WTC11 (cell line): ENCODE results near the gene SCUBE1. TPM values are rescaled to one million over a fixed set of nuclear protein-coding genes. Genes with fewer than 3 reads are reported as not detected.
A peak's percentile ranks its signal among the peaks of the same experiment; 100 is the strongest.

Experiments
- ATAC-seq: fragments of 200-7000 bp; cut with Tn5 transposase; 2 replicates; pipeline ENCODE4 v1.10.0; 2021; ENCODE audit warnings: mild to moderate bottlenecking, moderate library complexity
- CTCF ChIA-PET: fragments of 300-600 bp; sonication (Branson Sonifier 250); formaldehyde crosslinking; loops from one replicate; lab custom pipeline; 2021; ENCODE audit warnings: antibody characterized with exemption; lab: Charles Lee
- POLR2A ChIA-PET: fragments of 350-600 bp; sonication (Branson Sonifier 250); formaldehyde crosslinking; loops from one replicate; lab custom pipeline; 2021; ENCODE audit warnings: antibody characterized with exemption; lab: Charles Lee
- DNase-seq: peaks from one replicate; pipeline ENCODE4 v3.0.0; 2021; ENCODE audit warnings: low spot score
- H3K27ac Mint-ChIP-seq: 2 replicates; pipeline ENCODE4 v1.8.0; 2021; ENCODE audit warnings: mixed read lengths
- H3K27me3 Mint-ChIP-seq: 2 replicates; pipeline ENCODE4 v1.8.0; 2021; ENCODE audit warnings: low read depth, mild to moderate bottlenecking, moderate library complexity, mixed read lengths
- H3K36me3 Mint-ChIP-seq: 2 replicates; pipeline ENCODE4 v1.8.0; 2021; ENCODE audit warnings: mixed read lengths
- H3K4me1 Mint-ChIP-seq: 2 replicates; pipeline ENCODE4 v1.8.0; 2022; ENCODE audit warnings: mixed read lengths
- H3K4me3 Mint-ChIP-seq: 2 replicates; pipeline ENCODE4 v1.8.0; 2021; ENCODE audit warnings: mild to moderate bottlenecking, moderate library complexity, mixed read lengths
- H3K9me3 Mint-ChIP-seq: 2 replicates; pipeline ENCODE4 v1.8.0; 2021; ENCODE audit warnings: mixed read lengths
- AR ChIP-seq: fragments of 250-450 bp; sonication (Bioruptor Pico); IDR thresholded peaks from 2 replicates; pipeline ENCODE4 v1.9.0; 2021; ENCODE audit warnings: mild to moderate bottlenecking
- ATF1 ChIP-seq: sonication (generic); formaldehyde crosslinking; IDR thresholded peaks from 2 replicates; pipeline ENCODE4 v1.8.1; 2023; ENCODE audit warnings: mild to moderate bottlenecking, moderate library complexity, missing genetic modification reagents
- CREB1 ChIP-seq: sonication (generic); formaldehyde crosslinking; IDR thresholded peaks from 2 replicates; pipeline ENCODE4 v1.8.0; 2023; ENCODE audit warnings: mild to moderate bottlenecking, missing genetic modification reagents
- ETV6 ChIP-seq: sonication (generic); formaldehyde crosslinking; IDR thresholded peaks from 2 replicates; pipeline ENCODE4 v1.8.1; 2022; ENCODE audit warnings: mild to moderate bottlenecking, missing genetic modification reagents
- FOXK1 ChIP-seq: sonication (generic); formaldehyde crosslinking; IDR thresholded peaks from 2 replicates; pipeline ENCODE4 v1.8.0; 2022; ENCODE audit warnings: mild to moderate bottlenecking, moderate library complexity, missing genetic modification reagents
- HMGA2 ChIP-seq: fragments of 250-450 bp; sonication (Bioruptor Pico); IDR thresholded peaks from 2 replicates; pipeline ENCODE4 v1.4.0; 2021; ENCODE audit warnings: mild to moderate bottlenecking, moderate library complexity
- HMGXB4 ChIP-seq: sonication (generic); formaldehyde crosslinking; IDR thresholded peaks from 2 replicates; pipeline ENCODE4 v1.8.1; 2023; ENCODE audit warnings: mild to moderate bottlenecking, moderate library complexity, missing genetic modification reagents
- IRF2 ChIP-seq: sonication (generic); formaldehyde crosslinking; IDR thresholded peaks from 2 replicates; pipeline ENCODE4 v1.8.0; 2022; ENCODE audit warnings: low read depth, missing genetic modification reagents, borderline replicate concordance
- NFE2L1 ChIP-seq: sonication (generic); formaldehyde crosslinking; IDR thresholded peaks from 2 replicates; pipeline ENCODE4 v1.8.1; 2023; ENCODE audit warnings: missing genetic modification reagents
- NFYB ChIP-seq: sonication (generic); formaldehyde crosslinking; conservative IDR thresholded peaks from 2 replicates; pipeline ENCODE4 v1.8.0; 2022; ENCODE audit warnings: low read depth, missing genetic modification reagents
- OVOL2 ChIP-seq: fragments of 250-450 bp; sonication (Bioruptor Pico); IDR thresholded peaks from 2 replicates; pipeline ENCODE4 v1.9.0; 2021; ENCODE audit warnings: mild to moderate bottlenecking, borderline replicate concordance
- RORB ChIP-seq: fragments of 250-450 bp; sonication (Bioruptor Pico); IDR thresholded peaks from 2 replicates; pipeline ENCODE4 v1.9.0; 2021; ENCODE audit warnings: mild to moderate bottlenecking
- SOX15 ChIP-seq: fragments of 250-450 bp; sonication (Bioruptor Pico); IDR thresholded peaks from 2 replicates; pipeline ENCODE4 v1.9.0; 2021; ENCODE audit warnings: mild to moderate bottlenecking
- SP1 ChIP-seq: sonication (generic); formaldehyde crosslinking; conservative IDR thresholded peaks from 2 replicates; pipeline ENCODE4 v1.8.1; 2022; ENCODE audit warnings: missing genetic modification reagents
- ZNF121 ChIP-seq: sonication (generic); formaldehyde crosslinking; IDR thresholded peaks from 2 replicates; pipeline ENCODE4 v1.8.0; 2023; ENCODE audit warnings: missing genetic modification reagents
- ZNF263 ChIP-seq: sonication (generic); formaldehyde crosslinking; IDR thresholded peaks from 2 replicates; pipeline ENCODE4 v1.8.1; 2022; ENCODE audit warnings: low read depth, mild to moderate bottlenecking, moderate library complexity, missing genetic modification reagents
- ZNF423 ChIP-seq: fragments of 250-450 bp; sonication (Bioruptor Pico); IDR thresholded peaks from 2 replicates; pipeline ENCODE4 v2.1.2; 2022; ENCODE audit warnings: mild to moderate bottlenecking, moderate library complexity
- total RNA-seq: library from RNA; stranded (reverse); gene quantifications from 3 replicates; pipeline ENCODE4 v1.2.3, GENCODE V29; 2021
- TF ChIP-seq, protein P1 (sequence below): sonication (generic); formaldehyde crosslinking; IDR thresholded peaks from 2 replicates; pipeline ENCODE4 v1.8.1; 2023; ENCODE audit warnings: mild to moderate bottlenecking, missing genetic modification reagents, moderate library complexity

Gene SCUBE1
- total RNA-seq, 1 experiment from 2014 or later, result 6.9 TPM

- no peak overlapping the region; the same call in 1 of the 2 replicates for H3K27ac Mint-ChIP-seq
- no peak for TF ChIP-seq AR (CRISPR knock-in tag)
- no peak for TF ChIP-seq NFE2L1 (CRISPR knock-in tag)
- TF ChIP-seq ZNF121, result 0 out of 2 replicates have a peak, but pooled peaks have one; percentile 11
- TF ChIP-seq SP1, result 0 out of 2 replicates have a peak, but pooled peaks have one; percentile 32
- TF ChIP-seq HMGXB4 (CRISPR knock-in tag), result 0 out of 2 replicates have a peak, but pooled peaks have one; percentile 23
- TF ChIP-seq CREB1 (CRISPR knock-in tag), result 0 out of 2 replicates have a peak, but pooled peaks have one; percentile 34
- TF ChIP-seq ZNF263, result 0 out of 2 replicates have a peak, but pooled peaks have one; percentile 57
- no peak for TF ChIP-seq RORB (CRISPR knock-in tag)
- CTCF ChIA-PET, result interaction anchor here (0.6 to 2.7 kb wide), 8 partner anchors 10 to 312 kb away, joined by 3 to 35 read pairs (median 8); partner anchors contain the start of gene TTLL12
- H3K27me3 Mint-ChIP-seq, result no peaks in the 10 kb centered on the region
- POLR2A ChIA-PET, result no interaction called here
- peaks cover 9% of the 10 kb centered on the region for H3K4me1 Mint-ChIP-seq
- H3K4me3 Mint-ChIP-seq, result no peak overlapping the region
- H3K9me3 Mint-ChIP-seq, result no peaks in the 10 kb centered on the region
- H3K36me3 Mint-ChIP-seq, result no peaks in the 10 kb centered on the region
- ATAC-seq (peak; percentile 94), DNase-seq (peak; percentile 81)
Measured at GRCh38 chr22:43203471-43203981, 139.6 kb downstream of the SCUBE1 start.

DNA sequence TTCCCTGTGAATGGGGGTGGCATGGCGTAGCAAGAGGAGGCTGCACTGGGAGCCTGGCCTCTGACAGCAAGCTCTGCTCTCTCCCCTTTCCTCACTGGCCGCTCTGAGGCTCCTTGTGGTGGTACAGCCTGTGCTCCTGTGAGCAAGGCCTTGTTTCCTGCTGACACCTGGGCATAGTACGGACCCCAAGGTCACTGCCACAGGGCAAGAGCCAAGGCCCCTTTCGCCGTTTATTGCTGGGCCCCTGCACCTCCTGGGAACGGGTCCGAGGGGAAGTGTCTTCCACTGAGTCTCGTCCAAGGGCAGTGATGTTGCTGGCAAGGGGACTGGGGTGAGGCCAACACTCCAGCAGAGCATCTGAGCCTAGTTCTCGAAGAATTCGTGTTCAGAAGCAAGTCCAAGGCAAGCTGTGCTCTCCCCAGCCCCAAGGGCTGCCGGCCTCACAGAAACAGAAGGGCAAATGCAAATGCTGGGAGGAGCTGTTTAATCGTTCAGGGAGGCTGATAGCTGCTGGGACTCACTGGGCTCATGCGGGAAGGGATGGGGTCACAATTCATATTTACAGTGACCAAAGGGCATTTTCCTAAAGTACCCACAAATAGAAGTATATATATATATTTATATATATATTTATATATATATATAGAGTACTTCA is 140.3 kb downstream of the SCUBE1 start:
- Mint-ChIP-seq H3K9me3 (no peaks in the 10 kb centered on the region), H3K4me3 (no peak overlapping the region)
- CTCF ChIA-PET, result interaction anchor here (0.6 to 2.7 kb wide), 9 partner anchors 10 to 313 kb away, joined by 3 to 35 read pairs (median 7); partner anchors contain the start of gene TTLL12
- TF ChIP-seq IRF2 (CRISPR knock-in tag) (no peak), FOXK1 (CRISPR knock-in tag) (no peak), HMGXB4 (CRISPR knock-in tag) (no peak), ZNF121 (no peak), SOX15 (no peak), ZNF423 (no peak), ETV6 (CRISPR knock-in tag) (no peak), HMGA2 (CRISPR knock-in tag) (no peak), ATF1 (no peak), NFE2L1 (CRISPR knock-in tag) (no peak), OVOL2 (CRISPR knock-in tag) (no peak), NFYB (CRISPR knock-in tag) (no peak)
- TF ChIP-seq, protein P1, sequence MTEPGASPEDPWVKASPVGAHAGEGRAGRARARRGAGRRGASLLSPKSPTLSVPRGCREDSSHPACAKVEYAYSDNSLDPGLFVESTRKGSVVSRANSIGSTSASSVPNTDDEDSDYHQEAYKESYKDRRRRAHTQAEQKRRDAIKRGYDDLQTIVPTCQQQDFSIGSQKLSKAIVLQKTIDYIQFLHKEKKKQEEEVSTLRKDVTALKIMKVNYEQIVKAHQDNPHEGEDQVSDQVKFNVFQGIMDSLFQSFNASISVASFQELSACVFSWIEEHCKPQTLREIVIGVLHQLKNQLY (CRISPR knock-in tag), result no peak
- TF ChIP-seq, all 79 proteins: peak for 0
- POLR2A ChIA-PET, result no interaction called here
- Mint-ChIP-seq H3K36me3 (no peaks in the 10 kb centered on the region), H3K27ac (peak overlapping the region; percentile 57; the same call in 1 of the 2 replicates), H3K4me1 (peaks cover 9% of the 10 kb centered on the region), H3K27me3 (no peaks in the 10 kb centered on the region)
- DNase-seq (no peak), ATAC-seq (no peak)
